Measurements from ENCODE around the gene CARD9.

DNA sequence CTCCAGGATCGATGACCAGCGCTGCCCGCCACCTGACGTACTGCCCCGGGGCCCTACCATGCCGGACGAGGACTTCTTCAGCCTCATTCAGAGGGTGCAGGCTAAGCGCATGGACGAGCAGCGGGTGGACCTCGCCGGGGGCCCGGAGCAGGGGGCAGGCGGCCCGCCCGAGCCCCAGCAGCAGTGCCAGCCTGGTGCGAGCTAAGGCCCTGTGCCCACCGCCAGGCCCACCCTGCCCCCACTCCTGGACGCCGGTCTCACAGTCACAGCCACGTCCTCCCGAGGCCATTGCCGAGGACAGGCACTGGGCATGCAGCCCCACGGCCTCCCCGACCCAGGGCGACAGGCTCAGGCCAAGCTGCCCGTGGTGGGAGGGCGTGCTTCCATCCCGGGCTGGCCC lies 15.5 kb downstream of the CARD9 start:
- TF ChIP-seq, protein P1, sequence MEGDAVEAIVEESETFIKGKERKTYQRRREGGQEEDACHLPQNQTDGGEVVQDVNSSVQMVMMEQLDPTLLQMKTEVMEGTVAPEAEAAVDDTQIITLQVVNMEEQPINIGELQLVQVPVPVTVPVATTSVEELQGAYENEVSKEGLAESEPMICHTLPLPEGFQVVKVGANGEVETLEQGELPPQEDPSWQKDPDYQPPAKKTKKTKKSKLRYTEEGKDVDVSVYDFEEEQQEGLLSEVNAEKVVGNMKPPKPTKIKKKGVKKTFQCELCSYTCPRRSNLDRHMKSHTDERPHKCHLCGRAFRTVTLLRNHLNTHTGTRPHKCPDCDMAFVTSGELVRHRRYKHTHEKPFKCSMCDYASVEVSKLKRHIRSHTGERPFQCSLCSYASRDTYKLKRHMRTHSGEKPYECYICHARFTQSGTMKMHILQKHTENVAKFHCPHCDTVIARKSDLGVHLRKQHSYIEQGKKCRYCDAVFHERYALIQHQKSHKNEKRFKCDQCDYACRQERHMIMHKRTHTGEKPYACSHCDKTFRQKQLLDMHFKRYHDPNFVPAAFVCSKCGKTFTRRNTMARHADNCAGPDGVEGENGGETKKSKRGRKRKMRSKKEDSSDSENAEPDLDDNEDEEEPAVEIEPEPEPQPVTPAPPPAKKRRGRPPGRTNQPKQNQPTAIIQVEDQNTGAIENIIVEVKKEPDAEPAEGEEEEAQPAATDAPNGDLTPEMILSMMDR (conservative IDR thresholded peaks at IDR 0.05 in 1 of 2, IDR thresholded peaks at IDR 0.05 in 1 of 2; ENCODE audit: low read depth in 1 of 2, low read length in 2 of 2) = no peak
- TF ChIP-seq EZH2 (IDR thresholded peaks at IDR 0.05; ENCODE audit: low read length, missing control alignments) = no peak

All from fibroblast of lung (primary cell).